ENCODE measurements around the gene MANBA. TPM values are rescaled to one million over a fixed set of nuclear protein-coding genes. Genes with fewer than 3 reads are reported as not detected.

The MANBA gene
- total RNA-seq, 1 donor from 2014 or later, result 8.0 TPM

- peak overlapping the region; percentile 2 for H3K4me3 Mint-ChIP-seq
- H3K27me3 Mint-ChIP-seq (ENCODE audit: insufficient read depth), result no peaks in the 10 kb centered on the region
- intact Hi-C loops (cut with micrococcal nuclease), result loop anchor here (1.0 to 2.0 kb wide), 4 partner anchors 13 to 255 kb away; partner anchors contain the start of genes SLC39A8 and UBE2D3
- DNase-seq (ENCODE audit: low spot score), result no peak
- peaks cover 80% of the 10 kb centered on the region for H3K4me1 Mint-ChIP-seq (ENCODE audit: low read depth)
- peak overlapping the region; percentile 89 for H3K27ac Mint-ChIP-seq
- no peaks in the 10 kb centered on the region for H3K9me3 Mint-ChIP-seq
- peaks cover 73% of the 10 kb centered on the region for H3K36me3 Mint-ChIP-seq (ENCODE audit: low read depth)
Measured at GRCh38 chr4:102599455-102599854, 161.3 kb downstream of the MANBA start.

GRCh38 chr4:102598762-102599374, 161.9 kb downstream of the MANBA start:
- intact Hi-C loops (cut with micrococcal nuclease), result loop anchor here (1.0 to 2.0 kb wide), 7 partner anchors 13 to 254 kb away; partner anchors contain the start of genes SLC39A8 and UBE2D3
- peak overlapping the region; percentile 89 for H3K27ac Mint-ChIP-seq

GRCh38 chr4:102598086-102598761, 162.5 kb downstream of the MANBA start:
- Mint-ChIP-seq H3K36me3 (ENCODE audit: low read depth) (peaks cover 71% of the 10 kb centered on the region), H3K9me3 (no peaks in the 10 kb centered on the region)
- intact Hi-C loops (cut with micrococcal nuclease), result loop anchor here (1.0 to 2.0 kb wide), 5 partner anchors 12 to 253 kb away; partner anchors contain the start of gene SLC39A8

More at GRCh38 chr4:102598762-102599374, 161.9 kb downstream of the MANBA start:
- peaks cover 75% of the 10 kb centered on the region for H3K36me3 Mint-ChIP-seq (ENCODE audit: low read depth)
- no peak for DNase-seq (ENCODE audit: low spot score)
- H3K4me3 Mint-ChIP-seq, result peak overlapping the region; percentile 37
- H3K27me3 Mint-ChIP-seq (ENCODE audit: insufficient read depth), result no peaks in the 10 kb centered on the region
- H3K4me1 Mint-ChIP-seq (ENCODE audit: low read depth), result peaks cover 80% of the 10 kb centered on the region
- no peaks in the 10 kb centered on the region for H3K9me3 Mint-ChIP-seq

GRCh38 chr4:102596532-102596931, 164.2 kb downstream of the MANBA start:
- intact Hi-C loops (cut with micrococcal nuclease), result no loop called here
- no peak overlapping the region for H3K4me3 Mint-ChIP-seq
- no peaks in the 10 kb centered on the region for H3K27me3 Mint-ChIP-seq (ENCODE audit: insufficient read depth)
- peak overlapping the region; percentile 54 for H3K27ac Mint-ChIP-seq
- no peak for DNase-seq (ENCODE audit: low spot score)
- H3K36me3 Mint-ChIP-seq (ENCODE audit: low read depth), result peaks cover 77% of the 10 kb centered on the region
- peaks cover 94% of the 10 kb centered on the region for H3K4me1 Mint-ChIP-seq (ENCODE audit: low read depth)
- peaks cover 4% of the 10 kb centered on the region for H3K9me3 Mint-ChIP-seq

More at GRCh38 chr4:102598086-102598761, 162.5 kb downstream of the MANBA start:
- peak overlapping the region; percentile 89 for H3K27ac Mint-ChIP-seq
- DNase-seq (ENCODE audit: low spot score), result peak; percentile 34
- peak overlapping the region; percentile 37 for H3K4me3 Mint-ChIP-seq
- H3K4me1 Mint-ChIP-seq (ENCODE audit: low read depth), result peaks cover 78% of the 10 kb centered on the region
- no peaks in the 10 kb centered on the region for H3K27me3 Mint-ChIP-seq (ENCODE audit: insufficient read depth)

- H3K4me3 Mint-ChIP-seq, result no peak overlapping the region
- H3K27ac Mint-ChIP-seq, result peak overlapping the region; percentile 56
- peaks cover 95% of the 10 kb centered on the region for H3K4me1 Mint-ChIP-seq (ENCODE audit: low read depth)
- peaks cover 6% of the 10 kb centered on the region for H3K9me3 Mint-ChIP-seq
- H3K36me3 Mint-ChIP-seq (ENCODE audit: low read depth), result peaks cover 73% of the 10 kb centered on the region
- no peak for DNase-seq (ENCODE audit: low spot score)
- no peaks in the 10 kb centered on the region for H3K27me3 Mint-ChIP-seq (ENCODE audit: insufficient read depth)
- intact Hi-C loops (cut with micrococcal nuclease), result loop anchor here (1.0 kb wide), 1 partner anchor 9 kb away; no protein-coding TSS in a partner anchor
Measured at GRCh38 chr4:102594000-102594399, 166.8 kb downstream of the MANBA start.

- peaks cover 95% of the 10 kb centered on the region for H3K4me1 Mint-ChIP-seq (ENCODE audit: low read depth)
- H3K4me3 Mint-ChIP-seq, result peak overlapping the region; percentile 51
Measured at GRCh38 chr4:102593147-102593546, 167.6 kb downstream of the MANBA start.

GRCh38 chr4:102592256-102592655, 168.5 kb downstream of the MANBA start:
- intact Hi-C loops (cut with micrococcal nuclease), result no loop called here
- peak overlapping the region; percentile 34 for H3K4me3 Mint-ChIP-seq
- DNase-seq (ENCODE audit: low spot score), result no peak
- H3K36me3 Mint-ChIP-seq (ENCODE audit: low read depth), result peaks cover 68% of the 10 kb centered on the region
- peaks cover 6% of the 10 kb centered on the region for H3K9me3 Mint-ChIP-seq
- H3K27me3 Mint-ChIP-seq (ENCODE audit: insufficient read depth), result no peaks in the 10 kb centered on the region
- H3K4me1 Mint-ChIP-seq (ENCODE audit: low read depth), result peaks cover 95% of the 10 kb centered on the region
- no peak overlapping the region for H3K27ac Mint-ChIP-seq

More at GRCh38 chr4:102593147-102593546, 167.6 kb downstream of the MANBA start:
- Mint-ChIP-seq H3K9me3 (peaks cover 6% of the 10 kb centered on the region), H3K36me3 (ENCODE audit: low read depth) (peaks cover 68% of the 10 kb centered on the region), H3K27me3 (ENCODE audit: insufficient read depth) (no peaks in the 10 kb centered on the region), H3K27ac (peak overlapping the region; percentile 41)
- no peak for DNase-seq (ENCODE audit: low spot score)
- intact Hi-C loops (cut with micrococcal nuclease), result no loop called here

DNA sequence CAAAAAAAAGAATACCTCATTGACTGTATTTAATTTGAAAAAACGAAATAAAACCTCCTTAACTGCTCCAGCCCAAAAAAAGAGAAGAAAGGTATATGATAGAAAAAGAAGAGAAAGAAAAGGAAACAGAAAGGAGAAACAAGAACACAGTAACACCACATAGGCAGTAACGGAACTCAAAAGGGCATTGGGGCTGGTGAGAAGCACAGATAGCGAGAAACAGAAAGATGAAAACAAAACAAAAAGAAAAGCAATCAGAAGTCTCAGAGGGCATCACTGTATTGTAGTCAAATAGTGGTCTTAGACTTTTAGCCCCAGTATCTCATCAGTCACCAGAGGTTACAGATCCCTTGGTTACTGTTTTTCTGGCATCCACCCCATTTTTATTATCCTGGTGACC, 171.0 kb downstream of the MANBA start:
- no peaks in the 10 kb centered on the region for H3K27me3 Mint-ChIP-seq (ENCODE audit: insufficient read depth)
- H3K4me1 Mint-ChIP-seq (ENCODE audit: low read depth), result peaks cover 97% of the 10 kb centered on the region
- H3K4me3 Mint-ChIP-seq, result peak overlapping the region; percentile 0
- peak overlapping the region; percentile 18 for H3K27ac Mint-ChIP-seq
- DNase-seq (ENCODE audit: low spot score), result no peak
- peaks cover 72% of the 10 kb centered on the region for H3K36me3 Mint-ChIP-seq (ENCODE audit: low read depth)
- intact Hi-C loops (cut with micrococcal nuclease), result loop anchor here (1.0 to 5.0 kb wide), 2 partner anchors 9 to 238 kb away; partner anchors contain the start of gene UBE2D3
- peaks cover 6% of the 10 kb centered on the region for H3K9me3 Mint-ChIP-seq

- H3K27ac Mint-ChIP-seq, result peak overlapping the region; percentile 60
- H3K4me1 Mint-ChIP-seq (ENCODE audit: low read depth), result peaks cover 86% of the 10 kb centered on the region
- H3K27me3 Mint-ChIP-seq (ENCODE audit: insufficient read depth), result no peaks in the 10 kb centered on the region
- peak overlapping the region; percentile 47 for H3K4me3 Mint-ChIP-seq
- H3K36me3 Mint-ChIP-seq (ENCODE audit: low read depth), result peaks cover 70% of the 10 kb centered on the region
- H3K9me3 Mint-ChIP-seq, result peaks cover 3% of the 10 kb centered on the region
- intact Hi-C loops (cut with micrococcal nuclease), result loop anchor here (1.0 to 5.0 kb wide), 5 partner anchors 12 to 242 kb away; partner anchors contain the start of genes NFKB1, SLC39A8 and UBE2D3
- peak; percentile 61 for DNase-seq (ENCODE audit: low spot score)
Measured at GRCh38 chr4:102586644-102587021, 174.1 kb downstream of the MANBA start.

- Mint-ChIP-seq H3K4me1 (ENCODE audit: low read depth) (peaks cover 85% of the 10 kb centered on the region), H3K27me3 (ENCODE audit: insufficient read depth) (no peaks in the 10 kb centered on the region), H3K36me3 (ENCODE audit: low read depth) (peaks cover 68% of the 10 kb centered on the region), H3K27ac (peak overlapping the region; percentile 60), H3K9me3 (no peaks in the 10 kb centered on the region), H3K4me3 (peak overlapping the region; percentile 47)
- intact Hi-C loops (cut with micrococcal nuclease), result loop anchor here (1.0 to 5.0 kb wide), 5 partner anchors 12 to 241 kb away; partner anchors contain the start of genes NFKB1, SLC39A8 and UBE2D3
- no peak for DNase-seq (ENCODE audit: low spot score)
Measured at GRCh38 chr4:102586002-102586643, 174.6 kb downstream of the MANBA start.

DNA sequence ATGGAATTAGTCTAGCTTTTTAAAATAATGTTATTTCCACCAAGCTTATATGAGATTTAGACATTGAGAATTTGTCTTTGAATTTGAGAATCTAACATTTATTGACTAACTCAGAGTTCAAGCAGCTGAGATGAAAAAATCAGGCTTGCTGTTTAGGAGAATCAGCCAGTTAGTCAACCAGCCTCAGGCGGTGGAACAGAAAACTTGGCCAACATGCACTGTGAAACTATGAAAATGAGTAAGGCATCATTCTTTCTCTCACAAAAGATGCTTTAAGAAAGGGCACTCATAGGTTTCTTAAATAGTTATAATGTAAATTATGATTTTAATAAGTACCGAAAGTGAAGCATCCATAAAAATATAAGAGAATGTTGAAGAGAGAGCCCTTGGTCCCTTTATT, 175.4 kb downstream of the MANBA start:
- Mint-ChIP-seq H3K4me1 (ENCODE audit: low read depth) (peaks cover 81% of the 10 kb centered on the region), H3K4me3 (peak overlapping the region; percentile 47), H3K36me3 (ENCODE audit: low read depth) (peaks cover 64% of the 10 kb centered on the region), H3K9me3 (no peaks in the 10 kb centered on the region), H3K27me3 (ENCODE audit: insufficient read depth) (no peaks in the 10 kb centered on the region), H3K27ac (peak overlapping the region; percentile 60)
- no peak for DNase-seq (ENCODE audit: low spot score)
- intact Hi-C loops (cut with micrococcal nuclease), result loop anchor here (1.0 to 5.0 kb wide), 3 partner anchors 9 to 242 kb away; partner anchors contain the start of gene UBE2D3

DNA sequence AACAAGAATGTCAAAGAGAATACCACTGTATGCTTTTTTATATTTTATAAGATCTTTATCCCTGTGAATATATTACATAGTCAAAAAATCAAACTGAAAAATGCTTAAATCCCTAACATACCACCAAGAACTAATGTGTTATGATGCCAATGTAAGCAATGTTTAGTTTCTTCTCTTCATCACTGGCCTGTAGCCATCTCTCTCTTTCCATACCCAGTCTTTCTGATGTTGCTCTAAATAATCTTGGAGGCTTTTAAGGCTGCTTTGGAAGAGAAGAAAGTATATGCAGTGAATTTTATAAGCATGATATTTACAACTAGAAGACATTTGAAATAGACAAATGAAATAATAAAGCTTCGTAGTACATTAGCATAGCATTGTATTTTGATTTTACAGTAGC, 176.7 kb downstream of the MANBA start:
- Mint-ChIP-seq H3K27me3 (ENCODE audit: insufficient read depth) (no peaks in the 10 kb centered on the region), H3K4me3 (no peak overlapping the region), H3K36me3 (ENCODE audit: low read depth) (peaks cover 70% of the 10 kb centered on the region), H3K4me1 (ENCODE audit: low read depth) (peaks cover 81% of the 10 kb centered on the region), H3K27ac (no peak overlapping the region), H3K9me3 (no peaks in the 10 kb centered on the region)
- no peak for DNase-seq (ENCODE audit: low spot score)
- intact Hi-C loops (cut with micrococcal nuclease), result no loop called here
